Effector memory CD8-positive, alpha-beta T cell (primary cell): Measurements from ENCODE around the gene FHIT.

Source experiments
- ATAC-seq: fragments of 150-1000 bp; cut with Tn5 transposase; replicated peaks from 2 replicates; pipeline ENCODE4 v1.10.0; 2021; ENCODE audit warnings: mild to moderate bottlenecking, moderate library complexity
- DNase-seq, 3 experiments: peaks; one replicate each; pipeline ENCODE4 v3.0.0; 2021
- H3K27ac Mint-ChIP-seq, 2 donors: one replicate each; pipeline ENCODE4 v1.8.0; 2022; ENCODE audit warnings: mild to moderate bottlenecking in 2 of 2, mixed read lengths in 2 of 2, moderate library complexity in 2 of 2
- H3K27me3 Mint-ChIP-seq, 2 donors: one replicate each; pipeline ENCODE4 v1.8.0; 2022; ENCODE audit warnings: mixed read lengths in 2 of 2
- H3K36me3 Mint-ChIP-seq: one replicate; pipeline ENCODE4 v1.8.0; 2022; ENCODE audit warnings: mild to moderate bottlenecking, moderate library complexity, mixed read lengths; ENCODE audit not compliant: insufficient read depth
- H3K4me1 Mint-ChIP-seq, 2 donors: one replicate each; pipeline ENCODE4 v1.8.0; 2022; ENCODE audit warnings: low read depth in 2 of 2, mixed read lengths in 2 of 2
- H3K4me3 Mint-ChIP-seq, 2 donors: one replicate each; pipeline ENCODE4 v1.8.0; 2022; ENCODE audit warnings: mild to moderate bottlenecking in 2 of 2, mixed read lengths in 2 of 2, moderate library complexity in 2 of 2
- H3K9me3 Mint-ChIP-seq, 2 donors: one replicate each; pipeline ENCODE4 v1.8.0; 2022; ENCODE audit warnings: mixed read lengths in 2 of 2

Gene FHIT

GRCh38 chr3:60269829-60270266 is 981.4 kb downstream of the FHIT start:
- no peak for ATAC-seq
- H3K36me3 Mint-ChIP-seq, result no peaks in the 10 kb centered on the region

DNA sequence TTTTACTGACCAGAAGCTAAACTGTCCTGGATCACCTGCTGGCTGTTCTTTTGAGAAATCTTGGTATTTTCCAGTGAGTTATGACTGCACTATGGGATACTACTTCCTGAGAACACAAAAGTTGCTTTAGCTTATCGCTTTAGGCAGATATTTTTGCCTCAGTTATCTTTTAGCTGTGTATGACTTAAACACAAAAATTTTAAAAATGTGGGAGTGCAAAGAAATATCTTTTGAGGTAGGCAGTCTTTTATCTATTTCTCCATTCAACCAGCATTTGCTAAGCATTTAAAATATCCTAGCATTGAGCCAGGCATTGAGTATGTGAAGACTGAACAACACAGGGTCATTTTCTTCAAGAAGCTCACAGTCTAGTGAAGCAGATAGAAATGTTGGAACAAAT is 981.9 kb downstream of the FHIT start:
- H3K4me1 Mint-ChIP-seq, result no peaks in the 10 kb centered on the region
- H3K36me3 Mint-ChIP-seq, result no peaks in the 10 kb centered on the region
- DNase-seq, result no peak
- H3K27me3 Mint-ChIP-seq, result no peaks in the 10 kb centered on the region
- no peak overlapping the region for H3K27ac Mint-ChIP-seq
- ATAC-seq, result no peak
- H3K4me3 Mint-ChIP-seq, result no peak overlapping the region
- no peaks in the 10 kb centered on the region for H3K9me3 Mint-ChIP-seq

More at GRCh38 chr3:60269829-60270266, 981.4 kb downstream of the FHIT start:
- H3K27me3 Mint-ChIP-seq, result no peaks in the 10 kb centered on the region
- H3K9me3 Mint-ChIP-seq, result no peaks in the 10 kb centered on the region
- no peak for DNase-seq
- no peak overlapping the region for H3K4me3 Mint-ChIP-seq
- no peaks in the 10 kb centered on the region for H3K4me1 Mint-ChIP-seq
- H3K27ac Mint-ChIP-seq, result no peak overlapping the region

DNA sequence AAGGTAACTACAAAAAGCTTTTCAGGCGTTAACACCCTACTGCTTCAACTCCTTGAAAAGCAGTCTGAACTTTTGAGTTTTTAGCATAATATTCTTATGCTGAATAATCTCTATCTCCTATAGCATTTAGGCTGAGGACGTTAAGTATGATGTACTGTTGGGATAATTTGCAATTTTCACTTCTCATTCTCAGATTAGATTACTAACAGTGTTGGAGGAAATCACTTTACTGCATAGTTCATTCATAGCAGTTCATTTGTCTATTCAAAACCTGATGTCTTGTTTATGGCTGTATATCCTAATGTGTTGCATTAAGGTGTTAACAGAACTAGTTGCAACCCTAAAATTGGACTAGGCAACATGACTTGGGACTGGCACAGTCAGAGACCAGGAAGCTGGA is 983.1 kb downstream of the FHIT start:
- ATAC-seq, result no peak

GRCh38 chr3:60266444-60266843 is 984.8 kb downstream of the FHIT start:
- H3K9me3 Mint-ChIP-seq, result no peaks in the 10 kb centered on the region
- no peak overlapping the region for H3K4me3 Mint-ChIP-seq
- H3K27ac Mint-ChIP-seq, result no peak overlapping the region
- no peaks in the 10 kb centered on the region for H3K36me3 Mint-ChIP-seq
- H3K4me1 Mint-ChIP-seq, result no peaks in the 10 kb centered on the region
- ATAC-seq (no peak), DNase-seq (no peak)
- H3K27me3 Mint-ChIP-seq, result no peaks in the 10 kb centered on the region

More for the DNA sequence above, 983.1 kb downstream of the FHIT start:
- no peak for DNase-seq
- Mint-ChIP-seq H3K9me3 (no peaks in the 10 kb centered on the region), H3K4me1 (no peaks in the 10 kb centered on the region), H3K36me3 (no peaks in the 10 kb centered on the region), H3K4me3 (no peak overlapping the region), H3K27me3 (no peaks in the 10 kb centered on the region), H3K27ac (no peak overlapping the region)

- no peak overlapping the region for H3K27ac Mint-ChIP-seq
- DNase-seq, result no peak
- no peaks in the 10 kb centered on the region for H3K4me1 Mint-ChIP-seq
- H3K36me3 Mint-ChIP-seq, result peaks cover 2% of the 10 kb centered on the region
- H3K27me3 Mint-ChIP-seq, result peaks cover 0 to 9% of the 10 kb centered on the region in 2 donors
- H3K4me3 Mint-ChIP-seq, result no peak overlapping the region
- ATAC-seq, result no peak
- H3K9me3 Mint-ChIP-seq, result no peaks in the 10 kb centered on the region
Measured at GRCh38 chr3:60263191-60263590, 988.1 kb downstream of the FHIT start.

DNA sequence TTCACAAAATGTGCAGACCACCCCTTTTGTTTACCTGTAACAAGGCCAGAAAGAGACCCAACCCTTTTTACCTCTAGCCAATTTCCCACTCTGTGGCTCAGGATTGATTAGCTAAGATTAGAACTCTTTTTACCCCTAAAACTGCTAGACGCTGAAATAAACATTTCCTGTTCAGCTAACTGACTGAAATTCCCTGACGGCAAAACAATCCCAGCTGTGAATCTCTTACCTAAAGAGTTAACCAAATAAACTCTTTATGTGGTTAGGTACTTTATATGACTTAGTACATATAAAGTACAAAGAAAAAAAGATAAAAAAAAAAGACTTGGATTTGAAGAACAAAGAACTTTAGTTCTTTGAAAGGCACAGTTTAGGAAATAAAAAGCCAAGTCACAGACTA is 988.7 kb downstream of the FHIT start:
- ATAC-seq (no peak), DNase-seq (no peak)
- Mint-ChIP-seq H3K4me1 (no peaks in the 10 kb centered on the region), H3K4me3 (no peak overlapping the region), H3K27me3 (peaks cover 0 to 9% of the 10 kb centered on the region in 2 donors), H3K27ac (no peak overlapping the region), H3K9me3 (no peaks in the 10 kb centered on the region), H3K36me3 (peaks cover 2% of the 10 kb centered on the region)

- H3K36me3 Mint-ChIP-seq, result peaks cover 2% of the 10 kb centered on the region
- no peaks in the 10 kb centered on the region for H3K9me3 Mint-ChIP-seq
- ATAC-seq, result no peak
- no peak overlapping the region for H3K27ac Mint-ChIP-seq
- H3K4me3 Mint-ChIP-seq, result no peak overlapping the region
- DNase-seq, result no peak
- H3K4me1 Mint-ChIP-seq, result peaks cover 0 to 6% of the 10 kb centered on the region in 2 donors
- peaks cover 0 to 9% of the 10 kb centered on the region in 2 donors for H3K27me3 Mint-ChIP-seq
Measured at GRCh38 chr3:60260546-60260945, 990.7 kb downstream of the FHIT start.

DNA sequence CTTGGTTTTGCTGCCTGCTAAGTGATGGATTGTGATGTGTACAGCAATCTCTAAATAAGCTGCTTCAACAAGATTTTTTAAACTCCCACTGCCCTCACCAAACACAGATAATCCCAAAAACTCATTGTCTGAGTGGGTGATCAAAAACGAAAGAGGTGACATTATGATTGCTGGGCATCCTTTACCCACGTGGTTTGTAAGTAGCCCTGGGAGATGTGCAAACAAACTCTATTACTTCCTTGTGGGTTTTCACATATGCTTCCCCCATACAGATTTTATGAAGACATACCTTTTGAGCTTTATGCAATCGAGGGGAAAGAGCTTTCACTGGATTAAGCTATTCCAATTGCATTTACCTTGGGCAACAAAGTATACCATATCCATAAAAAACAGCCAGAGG is 1000.4 kb downstream of the FHIT start:
- ATAC-seq, result no peak
- no peaks in the 10 kb centered on the region for H3K9me3 Mint-ChIP-seq

DNA sequence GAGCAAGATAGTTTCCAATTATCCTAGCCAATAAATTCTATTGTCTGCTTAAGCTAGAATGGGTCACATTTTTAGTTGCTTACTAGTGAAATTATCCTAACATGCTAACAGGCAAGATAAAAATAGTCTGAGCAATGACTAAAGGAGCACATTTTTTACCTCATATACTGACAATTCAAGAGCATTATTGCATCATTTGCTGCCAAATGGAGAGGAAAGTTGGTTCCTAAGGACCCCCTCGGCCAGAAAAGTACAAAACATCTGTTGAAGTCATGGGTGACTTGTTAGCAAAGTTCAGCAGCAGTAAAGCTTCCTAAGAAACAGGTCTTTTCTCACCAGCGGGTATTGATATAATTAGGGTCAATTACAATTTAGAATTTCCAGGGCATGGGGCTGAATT is 1001.0 kb downstream of the FHIT start:
- Mint-ChIP-seq H3K36me3 (peaks cover 3% of the 10 kb centered on the region), H3K27me3 (peaks cover 0 to 7% of the 10 kb centered on the region in 2 donors), H3K9me3 (no peaks in the 10 kb centered on the region), H3K4me1 (peaks cover 0 to 5% of the 10 kb centered on the region in 2 donors), H3K4me3 (no peak overlapping the region), H3K27ac (no peak overlapping the region)
- no peak for DNase-seq
- ATAC-seq, result no peak

More for the DNA sequence above, 1000.4 kb downstream of the FHIT start:
- Mint-ChIP-seq H3K4me1 (peaks cover 0 to 5% of the 10 kb centered on the region in 2 donors), H3K36me3 (peaks cover 3% of the 10 kb centered on the region), H3K27me3 (peaks cover 0 to 7% of the 10 kb centered on the region in 2 donors), H3K4me3 (no peak overlapping the region), H3K27ac (no peak overlapping the region)
- no peak for DNase-seq

GRCh38 chr3:60246361-60246760 is 1004.9 kb downstream of the FHIT start:
- peaks cover 0 to 5% of the 10 kb centered on the region in 2 donors for H3K4me1 Mint-ChIP-seq
- H3K4me3 Mint-ChIP-seq, result no peak overlapping the region
- peaks cover 3% of the 10 kb centered on the region for H3K36me3 Mint-ChIP-seq
- ATAC-seq (no peak), DNase-seq (no peak)
- no peaks in the 10 kb centered on the region for H3K9me3 Mint-ChIP-seq
- peaks cover 0 to 12% of the 10 kb centered on the region in 2 donors for H3K27me3 Mint-ChIP-seq
- H3K27ac Mint-ChIP-seq, result no peak overlapping the region

DNA sequence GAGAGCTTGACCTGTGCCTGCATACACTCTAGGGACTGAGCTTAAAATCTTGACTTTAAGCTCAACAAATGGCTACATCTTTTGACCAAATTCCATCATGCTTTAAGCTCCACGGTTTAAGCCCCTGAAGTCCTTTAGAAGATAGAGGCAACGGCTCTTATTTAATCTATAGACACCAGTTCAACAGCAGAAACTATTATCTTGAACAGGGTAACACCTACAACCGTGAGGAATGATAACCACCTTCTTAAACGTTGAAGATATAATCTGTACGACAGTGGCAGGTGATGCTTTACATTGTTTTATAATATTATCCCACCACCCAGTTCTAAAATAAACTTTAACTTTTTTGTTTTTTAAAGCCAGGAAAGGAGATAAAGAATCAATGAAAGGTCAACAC is 1007.8 kb downstream of the FHIT start:
- DNase-seq (no peak), ATAC-seq (no peak)
- H3K36me3 Mint-ChIP-seq, result no peaks in the 10 kb centered on the region
- H3K4me3 Mint-ChIP-seq, result no peak overlapping the region
- no peak overlapping the region for H3K27ac Mint-ChIP-seq
- no peaks in the 10 kb centered on the region for H3K4me1 Mint-ChIP-seq
- peaks cover 13 to 18% of the 10 kb centered on the region in 2 donors for H3K27me3 Mint-ChIP-seq
- no peaks in the 10 kb centered on the region for H3K9me3 Mint-ChIP-seq

DNA sequence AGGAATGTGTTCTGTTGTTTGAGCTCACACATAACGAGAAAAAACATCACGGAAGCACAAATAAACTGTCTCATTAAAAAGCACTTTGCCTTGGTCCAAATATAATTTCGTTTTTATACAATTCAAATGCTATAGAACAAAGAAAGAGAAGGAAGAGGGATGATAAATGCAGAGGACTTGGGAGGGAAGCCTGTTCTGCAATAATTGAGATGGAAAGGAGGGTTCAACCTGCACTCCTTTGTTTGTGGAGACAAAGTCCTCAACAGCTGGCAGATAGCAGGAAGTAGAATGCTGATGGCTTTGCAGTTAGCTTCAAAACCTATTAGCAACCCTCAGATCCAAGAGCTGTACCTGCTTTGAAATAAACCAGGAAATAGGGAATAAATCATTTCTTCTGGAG is 1010.8 kb downstream of the FHIT start:
- Mint-ChIP-seq H3K9me3 (no peaks in the 10 kb centered on the region), H3K36me3 (no peaks in the 10 kb centered on the region), H3K4me1 (no peaks in the 10 kb centered on the region), H3K27me3 (peaks cover 11 to 13% of the 10 kb centered on the region in 2 donors), H3K4me3 (no peak overlapping the region), H3K27ac (no peak overlapping the region)
- no peak for DNase-seq
- no peak for ATAC-seq

- ATAC-seq (no peak), DNase-seq (no peak)
- H3K4me1 Mint-ChIP-seq, result no peaks in the 10 kb centered on the region
- no peak overlapping the region for H3K4me3 Mint-ChIP-seq
- no peaks in the 10 kb centered on the region for H3K36me3 Mint-ChIP-seq
- H3K27ac Mint-ChIP-seq, result no peak overlapping the region
- no peaks in the 10 kb centered on the region for H3K9me3 Mint-ChIP-seq
- peaks cover 11 to 20% of the 10 kb centered on the region in 2 donors for H3K27me3 Mint-ChIP-seq
Measured at GRCh38 chr3:60238550-60238949, 1012.7 kb downstream of the FHIT start.

- Mint-ChIP-seq H3K27ac (no peak overlapping the region), H3K36me3 (no peaks in the 10 kb centered on the region), H3K4me3 (no peak overlapping the region), H3K4me1 (no peaks in the 10 kb centered on the region), H3K9me3 (no peaks in the 10 kb centered on the region), H3K27me3 (peaks cover 5 to 21% of the 10 kb centered on the region in 2 donors)
- no peak for ATAC-seq
- DNase-seq, result no peak
Measured at GRCh38 chr3:60229502-60229901, 1021.8 kb downstream of the FHIT start.

- ATAC-seq (peak; percentile 59), DNase-seq (no peak)
- no peak overlapping the region for H3K27ac Mint-ChIP-seq
- H3K9me3 Mint-ChIP-seq, result no peaks in the 10 kb centered on the region
- H3K36me3 Mint-ChIP-seq, result no peaks in the 10 kb centered on the region
- no peaks in the 10 kb centered on the region for H3K4me1 Mint-ChIP-seq
- peaks cover 9 to 23% of the 10 kb centered on the region in 2 donors for H3K27me3 Mint-ChIP-seq
- no peak overlapping the region for H3K4me3 Mint-ChIP-seq
Measured at GRCh38 chr3:60228823-60229222, 1022.4 kb downstream of the FHIT start.
